Panc1 (cell line): ENCODE results near the gene HCN2. TPM values are rescaled to one million over a fixed set of nuclear protein-coding genes. Genes with fewer than 3 reads are reported as not detected.

ENCODE experiments used
- ATAC-seq: fragments of 200-7000 bp; cut with Tn5 transposase; 2 replicates; pipeline ENCODE4 v1.9.1; 2020; ENCODE audit warnings: mild to moderate bottlenecking, moderate library complexity
- BruUV-seq: library from RNA; stranded (reverse); fragments of 400-500 nt; replicated peaks from 2 replicates; lab custom pipeline; 2021; lab: Mats Ljungman, UMichigan
- CTCF ChIA-PET: fragments of 300-600 bp; sonication (Branson Sonifier 250); formaldehyde crosslinking; loops from one replicate; lab custom pipeline; 2022; ENCODE audit warnings: antibody characterized with exemption; lab: Charles Lee
- POLR2A ChIA-PET: fragments of 300-600 bp; sonication (Branson Sonifier 250); formaldehyde crosslinking; loops from one replicate; lab custom pipeline; 2022; ENCODE audit warnings: antibody characterized with exemption; lab: Charles Lee
- DNase-seq: peaks from one replicate; pipeline ENCODE4 v3.0.0-alpha.2; 2010; ENCODE audit warnings: low read depth, low spot score
- H3K27ac ChIP-seq: 2 replicates; pipeline ENCODE4 v1.5.1; 2011; ENCODE audit warnings: mild to moderate bottlenecking, low read length, inconsistent platforms
- H3K27me3 ChIP-seq: fragments of 200-500 bp; sonication (Bioruptor generic); 2 replicates; pipeline ENCODE4 v1.6.0; 2014; ENCODE audit warnings: low read length, inconsistent platforms; ENCODE audit not compliant: control insufficient read depth, insufficient read depth
- H3K36me3 ChIP-seq: fragments of 200-500 bp; sonication (Bioruptor generic); 2 replicates; pipeline ENCODE4 v1.5.1; 2014; ENCODE audit warnings: inconsistent platforms, mild to moderate bottlenecking, low read length, moderate library complexity; ENCODE audit not compliant: control insufficient read depth, insufficient read depth
- H3K4me1 ChIP-seq: 2 replicates; pipeline ENCODE4 v1.5.1; 2011; ENCODE audit warnings: inconsistent platforms, mild to moderate bottlenecking, low read length, moderate library complexity; ENCODE audit not compliant: control insufficient read depth, insufficient read depth
- H3K4me3 ChIP-seq, 2 experiments: 2 replicates each; pipeline ENCODE4 v1.5.1; 2011 to 2012; ENCODE audit warnings: low read depth in 2 of 2, low read length in 2 of 2, mild to moderate bottlenecking in 2 of 2, inconsistent platforms in 1 of 2, moderate library complexity in 1 of 2
- H3K9me3 ChIP-seq: fragments of 200-500 bp; sonication (Bioruptor generic); 2 replicates; pipeline ENCODE4 v1.5.1; 2014; ENCODE audit warnings: low read depth, mild to moderate bottlenecking, inconsistent platforms, low read length, moderate library complexity; ENCODE audit not compliant: control insufficient read depth, insufficient read depth
- POLR2AphosphoS5 ChIP-seq: IDR thresholded peaks from 2 replicates; pipeline ENCODE4 v1.6.1; 2012; ENCODE audit warnings: mild to moderate bottlenecking, low read depth, low read length, moderate library complexity
- SIN3A ChIP-seq: IDR thresholded peaks from 2 replicates; pipeline ENCODE4 v1.6.1; 2012; ENCODE audit warnings: low read depth, mild to moderate bottlenecking, low read length, moderate library complexity, borderline replicate concordance; ENCODE audit not compliant: insufficient read depth
- TCF7L2 ChIP-seq: IDR thresholded peaks from 2 replicates; pipeline ENCODE4 v1.6.1; 2011; ENCODE audit warnings: mild to moderate bottlenecking, low read depth, low read length, inconsistent platforms
- in situ Hi-C: cut with HindIII; loops from 2 replicates; pipeline ENCODE4 v1.10.0; 2016; ENCODE audit warnings: low sequenced_read_pairs, low pct_unique_long_range_greater_than_20kb
- intact Hi-C: fragments of 100-400 bp; cut with micrococcal nuclease; formaldehyde crosslinking; loops from one replicate; pipeline ENCODE4 v1.10.0; 2022; ENCODE audit not compliant: unreplicated experiment
- total RNA-seq: library from RNA; stranded (reverse); gene quantifications from one replicate; pipeline ENCODE4 v1.2.1, GENCODE V29; 2021; ENCODE audit not compliant: unreplicated experiment
- TF ChIP-seq, protein P1 (sequence below): fragments of 450-650 bp; IDR thresholded peaks from 2 replicates; pipeline ENCODE4 v1.5.1; 2017; ENCODE audit warnings: mild to moderate bottlenecking
- TF ChIP-seq, protein P2 (sequence below), 2 experiments: IDR thresholded peaks; 2 replicates each; pipeline ENCODE4 v1.6.1; 2011 to 2012; ENCODE audit warnings: low read depth in 2 of 2, control low read depth in 1 of 2, low read length in 1 of 2, mild to moderate bottlenecking in 1 of 2, moderate library complexity in 1 of 2; ENCODE audit not compliant: insufficient read depth in 1 of 2

The HCN2 gene
- total RNA-seq, 1 experiment from 2014 or later: 15.1 TPM

DNA sequence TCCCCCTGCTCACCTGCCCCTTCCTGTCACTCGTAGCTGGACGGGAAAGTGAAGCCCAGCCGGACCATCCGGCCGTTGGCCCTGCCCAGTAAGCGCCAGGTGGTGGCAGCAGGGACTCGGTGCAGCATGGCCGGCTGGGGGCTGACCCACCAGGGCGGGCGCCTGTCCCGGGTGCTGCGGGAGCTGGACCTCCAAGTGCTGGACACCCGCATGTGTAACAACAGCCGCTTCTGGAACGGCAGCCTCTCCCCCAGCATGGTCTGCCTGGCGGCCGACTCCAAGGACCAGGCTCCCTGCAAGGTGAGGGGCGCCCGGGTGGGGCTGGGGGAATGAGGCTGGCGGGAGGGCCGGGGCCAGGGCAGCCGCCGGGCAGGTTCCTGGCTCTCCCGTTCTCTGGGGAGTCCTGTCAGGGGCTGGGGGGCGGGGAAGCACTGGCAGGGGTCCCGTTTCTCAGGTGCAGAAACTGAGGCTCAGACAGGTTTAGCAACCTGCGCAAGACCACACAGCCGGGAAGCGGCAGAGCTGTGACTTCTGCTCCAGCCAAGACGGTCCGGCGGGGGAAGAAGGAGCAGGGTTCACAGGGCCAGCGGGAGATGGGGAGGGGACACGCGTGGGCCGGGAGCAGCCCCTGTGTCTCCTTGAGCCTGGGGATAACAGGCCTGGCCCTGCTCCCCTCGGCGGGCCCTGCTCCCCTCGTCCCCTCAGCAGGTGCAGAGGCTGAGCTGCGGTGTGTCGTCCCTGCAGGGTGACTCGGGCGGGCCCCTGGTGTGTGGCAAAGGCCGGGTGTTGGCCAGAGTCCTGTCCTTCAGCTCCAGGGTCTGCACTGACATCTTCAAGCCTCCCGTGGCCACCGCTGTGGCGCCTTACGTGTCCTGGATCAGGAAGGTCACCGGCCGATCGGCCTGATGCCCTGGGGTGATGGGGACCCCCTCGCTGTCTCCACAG is 40.5 kb upstream of the HCN2 start:
- intact Hi-C loops: no loop called here
- no peaks in the 10 kb centered on the region for H3K4me1 ChIP-seq
- H3K36me3 ChIP-seq: no peaks in the 10 kb centered on the region
- POLR2A ChIA-PET: no interaction called here
- BruUV-seq: no TSS peak
- no peaks in the 10 kb centered on the region for H3K9me3 ChIP-seq
- H3K27me3 ChIP-seq: no peaks in the 10 kb centered on the region
- DNase-seq (no peak), ATAC-seq (no peak)
- H3K27ac ChIP-seq: no peak overlapping the region
- TF ChIP-seq, protein P1, sequence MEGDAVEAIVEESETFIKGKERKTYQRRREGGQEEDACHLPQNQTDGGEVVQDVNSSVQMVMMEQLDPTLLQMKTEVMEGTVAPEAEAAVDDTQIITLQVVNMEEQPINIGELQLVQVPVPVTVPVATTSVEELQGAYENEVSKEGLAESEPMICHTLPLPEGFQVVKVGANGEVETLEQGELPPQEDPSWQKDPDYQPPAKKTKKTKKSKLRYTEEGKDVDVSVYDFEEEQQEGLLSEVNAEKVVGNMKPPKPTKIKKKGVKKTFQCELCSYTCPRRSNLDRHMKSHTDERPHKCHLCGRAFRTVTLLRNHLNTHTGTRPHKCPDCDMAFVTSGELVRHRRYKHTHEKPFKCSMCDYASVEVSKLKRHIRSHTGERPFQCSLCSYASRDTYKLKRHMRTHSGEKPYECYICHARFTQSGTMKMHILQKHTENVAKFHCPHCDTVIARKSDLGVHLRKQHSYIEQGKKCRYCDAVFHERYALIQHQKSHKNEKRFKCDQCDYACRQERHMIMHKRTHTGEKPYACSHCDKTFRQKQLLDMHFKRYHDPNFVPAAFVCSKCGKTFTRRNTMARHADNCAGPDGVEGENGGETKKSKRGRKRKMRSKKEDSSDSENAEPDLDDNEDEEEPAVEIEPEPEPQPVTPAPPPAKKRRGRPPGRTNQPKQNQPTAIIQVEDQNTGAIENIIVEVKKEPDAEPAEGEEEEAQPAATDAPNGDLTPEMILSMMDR: no peak; the same call in 1 of the 2 replicates
- TF ChIP-seq POLR2AphosphoS5 (no peak), TCF7L2 (no peak), SIN3A (no peak)
- TF ChIP-seq, protein P2, sequence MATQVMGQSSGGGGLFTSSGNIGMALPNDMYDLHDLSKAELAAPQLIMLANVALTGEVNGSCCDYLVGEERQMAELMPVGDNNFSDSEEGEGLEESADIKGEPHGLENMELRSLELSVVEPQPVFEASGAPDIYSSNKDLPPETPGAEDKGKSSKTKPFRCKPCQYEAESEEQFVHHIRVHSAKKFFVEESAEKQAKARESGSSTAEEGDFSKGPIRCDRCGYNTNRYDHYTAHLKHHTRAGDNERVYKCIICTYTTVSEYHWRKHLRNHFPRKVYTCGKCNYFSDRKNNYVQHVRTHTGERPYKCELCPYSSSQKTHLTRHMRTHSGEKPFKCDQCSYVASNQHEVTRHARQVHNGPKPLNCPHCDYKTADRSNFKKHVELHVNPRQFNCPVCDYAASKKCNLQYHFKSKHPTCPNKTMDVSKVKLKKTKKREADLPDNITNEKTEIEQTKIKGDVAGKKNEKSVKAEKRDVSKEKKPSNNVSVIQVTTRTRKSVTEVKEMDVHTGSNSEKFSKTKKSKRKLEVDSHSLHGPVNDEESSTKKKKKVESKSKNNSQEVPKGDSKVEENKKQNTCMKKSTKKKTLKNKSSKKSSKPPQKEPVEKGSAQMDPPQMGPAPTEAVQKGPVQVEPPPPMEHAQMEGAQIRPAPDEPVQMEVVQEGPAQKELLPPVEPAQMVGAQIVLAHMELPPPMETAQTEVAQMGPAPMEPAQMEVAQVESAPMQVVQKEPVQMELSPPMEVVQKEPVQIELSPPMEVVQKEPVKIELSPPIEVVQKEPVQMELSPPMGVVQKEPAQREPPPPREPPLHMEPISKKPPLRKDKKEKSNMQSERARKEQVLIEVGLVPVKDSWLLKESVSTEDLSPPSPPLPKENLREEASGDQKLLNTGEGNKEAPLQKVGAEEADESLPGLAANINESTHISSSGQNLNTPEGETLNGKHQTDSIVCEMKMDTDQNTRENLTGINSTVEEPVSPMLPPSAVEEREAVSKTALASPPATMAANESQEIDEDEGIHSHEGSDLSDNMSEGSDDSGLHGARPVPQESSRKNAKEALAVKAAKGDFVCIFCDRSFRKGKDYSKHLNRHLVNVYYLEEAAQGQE (IDR thresholded peaks at IDR 0.05; ENCODE audit: insufficient read depth in 1 of 2, low read depth in 2 of 2, low read length in 1 of 2): no peak
- H3K4me3 ChIP-seq: no peak overlapping the region
- CTCF ChIA-PET: interaction anchor here (0.8 kb wide), 1 partner anchor 25 kb away, joined by 3 read pairs; no protein-coding TSS in a partner anchor
- in situ Hi-C loops: no loop called here

DNA sequence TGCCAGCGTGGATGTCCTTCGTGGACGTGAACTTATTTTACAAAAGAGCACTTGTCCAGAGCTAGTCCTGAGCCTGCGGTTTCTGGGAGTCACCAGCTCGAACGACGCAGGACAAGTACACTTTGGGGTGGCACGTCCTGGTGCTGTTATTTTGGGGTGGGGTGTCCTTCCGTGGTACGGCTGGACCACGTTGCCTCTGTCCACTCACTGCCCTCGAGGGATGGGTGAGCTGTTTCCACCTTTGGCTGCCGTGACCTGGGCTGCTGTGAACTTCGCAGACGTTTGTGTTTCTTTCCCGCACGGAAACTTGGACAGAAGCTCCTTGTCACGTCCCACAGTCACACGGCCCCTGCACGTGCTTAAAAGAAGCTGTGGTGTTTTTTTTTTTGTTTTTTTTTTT is 34.9 kb upstream of the HCN2 start:
- intact Hi-C loops: no loop called here
- in situ Hi-C loops: no loop called here
- CTCF ChIA-PET: interaction anchor here (0.7 kb wide), 1 partner anchor 173 kb away, joined by 7 read pairs; no protein-coding TSS in a partner anchor
- TF ChIP-seq TCF7L2 (no peak), SIN3A (no peak)
- TF ChIP-seq, protein P2 (IDR thresholded peaks at IDR 0.05; ENCODE audit: insufficient read depth in 1 of 2, low read depth in 2 of 2, low read length in 1 of 2): no peak
- TF ChIP-seq, protein P1: no peak
- Histone ChIP-seq H3K4me1 (peaks cover 3% of the 10 kb centered on the region; the same call in 1 of the 2 replicates), H3K9me3 (no peaks in the 10 kb centered on the region), H3K27ac (no peak overlapping the region), H3K4me3 (no peak overlapping the region), H3K36me3 (no peaks in the 10 kb centered on the region), H3K27me3 (no peaks in the 10 kb centered on the region)
- POLR2A ChIA-PET: interaction anchor here (0.7 kb wide), 1 partner anchor 10 kb away, joined by 7 read pairs; no protein-coding TSS in a partner anchor
- BruUV-seq: no TSS peak
- DNase-seq (no peak), ATAC-seq (no peak)
